ENCODE data around the gene FXN.
"Not testable (repeated sequence)": the region's sequence is repeated elsewhere in the genome, so short reads cannot be mapped to it uniquely, and the experiment has no call there.

FXN gene

GRCh38 chr9:69035438-69036308, at the start of gene FXN:
TSS of gene FXN (plus strand) at chr9:69035752. CDS start at chr9:69035783, 31 bp downstream.
- peak within 1 kb of the TSS; percentile 89 for H3K4me3 ChIP-seq (ENCODE audit: low read depth, low read length)
- peak; percentile 99 for TF ChIP-seq CTCF (IDR thresholded peaks at IDR 0.05; ENCODE audit: insufficient read depth, low read length, missing control alignments)
- ChIA-PET CTCF (interaction anchor here (0.6 to 4.8 kb wide), 28 partner anchors 9 to 842 kb away, joined by 3 to 69 read pairs (median 4); no protein-coding TSS in a partner anchor), POLR2A (interaction anchor here (0.7 to 1.4 kb wide), 5 partner anchors 22 to 349 kb away, joined by 3 to 6 read pairs (median 3); no protein-coding TSS in a partner anchor)
- no peak for DNase-seq (ENCODE audit: low read depth, low spot score)

- CTCF ChIA-PET; POLR2A ChIA-PET; DNase-seq (ENCODE audit: low read depth, low spot score); H3K4me3 ChIP-seq (ENCODE audit: low read depth, low read length): not testable (repeated sequence)
Measured at GRCh38 chr9:68986949-68987348, 48.6 kb upstream of the FXN start.

GRCh38 chr9:68991457-68991856, 44.1 kb upstream of the FXN start:
- POLR2A ChIA-PET: no interaction called here
- CTCF ChIA-PET: no interaction called here
- no peak overlapping the region for H3K4me3 ChIP-seq (ENCODE audit: low read depth, low read length)
- no peak for DNase-seq (ENCODE audit: low read depth, low spot score)
- no peak for TF ChIP-seq CTCF (IDR thresholded peaks at IDR 0.05; ENCODE audit: insufficient read depth, low read length, missing control alignments)

- DNase-seq (ENCODE audit: low read depth, low spot score): no peak
- POLR2A ChIA-PET: no interaction called here
- CTCF ChIA-PET: interaction anchor here (1.4 kb wide), 1 partner anchor 9 kb away, joined by 4 read pairs; no protein-coding TSS in a partner anchor
- no peak overlapping the region for H3K4me3 ChIP-seq (ENCODE audit: low read depth, low read length)
- no peak for TF ChIP-seq CTCF (IDR thresholded peaks at IDR 0.05; ENCODE audit: insufficient read depth, low read length, missing control alignments)
Measured at GRCh38 chr9:68995776-68996175, 39.8 kb upstream of the FXN start.

GRCh38 chr9:68996462-68996861, 39.1 kb upstream of the FXN start:
- no peak for TF ChIP-seq CTCF (IDR thresholded peaks at IDR 0.05; ENCODE audit: insufficient read depth, low read length, missing control alignments)
- ChIA-PET POLR2A (no interaction called here), CTCF (interaction anchor here (1.4 to 2.2 kb wide), 2 partner anchors 8 to 414 kb away, joined by 4 to 6 read pairs; no protein-coding TSS in a partner anchor)
- no peak overlapping the region for H3K4me3 ChIP-seq (ENCODE audit: low read depth, low read length)
- DNase-seq (ENCODE audit: low read depth, low spot score): no peak

- TF ChIP-seq CTCF (IDR thresholded peaks at IDR 0.05; ENCODE audit: insufficient read depth, low read length, missing control alignments): no peak
- no peak for DNase-seq (ENCODE audit: low read depth, low spot score)
- no peak overlapping the region for H3K4me3 ChIP-seq (ENCODE audit: low read depth, low read length)
- ChIA-PET POLR2A (no interaction called here), CTCF (interaction anchor here (0.7 to 2.2 kb wide), 4 partner anchors 10 to 415 kb away, joined by 3 to 6 read pairs (median 4); no protein-coding TSS in a partner anchor)
Measured at GRCh38 chr9:68997666-68998065, 37.9 kb upstream of the FXN start.
